Hypothalamus (tissue), 51 donors: ENCODE results near the gene MAP3K9.

Experiments
- DNase-seq, 51 donors: peaks; one replicate each; lab custom pipeline; 2025; lab: John Stamatoyannopoulos, UW

The MAP3K9 gene

GRCh38 chr14:70730393-70730792, 78.9 kb downstream of the MAP3K9 start:
- DNase-seq = no peak

GRCh38 chr14:70726651-70727375, 82.5 kb downstream of the MAP3K9 start:
- DNase-seq = no peak

GRCh38 chr14:70724944-70725343, 84.4 kb downstream of the MAP3K9 start:
- DNase-seq = no peak

GRCh38 chr14:70724110-70724509, 85.2 kb downstream of the MAP3K9 start:
- DNase-seq = no peak

- no peak for DNase-seq
Observed at GRCh38 chr14:70723276-70723675, 86.0 kb downstream of the MAP3K9 start.

GRCh38 chr14:70722418-70722817, 86.9 kb downstream of the MAP3K9 start:
- DNase-seq = no peak

DNA sequence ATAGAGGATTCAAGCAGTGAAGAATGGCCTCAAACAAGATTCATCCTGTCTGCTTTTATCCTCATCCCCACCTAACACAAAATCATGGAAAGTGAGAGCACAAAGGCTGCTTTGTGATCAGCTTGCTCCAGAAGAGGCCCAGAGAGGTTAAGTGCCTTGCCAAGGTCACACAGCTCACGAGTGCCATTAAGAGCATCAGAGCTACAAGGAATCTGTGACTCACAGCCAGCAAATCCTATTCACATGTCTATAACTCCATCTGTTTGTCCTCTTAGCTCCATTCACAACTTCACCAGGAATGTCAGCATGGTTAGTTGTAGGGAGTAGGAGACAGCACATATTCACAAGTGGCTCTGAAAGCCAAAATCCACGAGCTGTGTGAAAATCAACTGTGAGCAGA, 87.8 kb downstream of the MAP3K9 start:
- DNase-seq = no peak

DNA sequence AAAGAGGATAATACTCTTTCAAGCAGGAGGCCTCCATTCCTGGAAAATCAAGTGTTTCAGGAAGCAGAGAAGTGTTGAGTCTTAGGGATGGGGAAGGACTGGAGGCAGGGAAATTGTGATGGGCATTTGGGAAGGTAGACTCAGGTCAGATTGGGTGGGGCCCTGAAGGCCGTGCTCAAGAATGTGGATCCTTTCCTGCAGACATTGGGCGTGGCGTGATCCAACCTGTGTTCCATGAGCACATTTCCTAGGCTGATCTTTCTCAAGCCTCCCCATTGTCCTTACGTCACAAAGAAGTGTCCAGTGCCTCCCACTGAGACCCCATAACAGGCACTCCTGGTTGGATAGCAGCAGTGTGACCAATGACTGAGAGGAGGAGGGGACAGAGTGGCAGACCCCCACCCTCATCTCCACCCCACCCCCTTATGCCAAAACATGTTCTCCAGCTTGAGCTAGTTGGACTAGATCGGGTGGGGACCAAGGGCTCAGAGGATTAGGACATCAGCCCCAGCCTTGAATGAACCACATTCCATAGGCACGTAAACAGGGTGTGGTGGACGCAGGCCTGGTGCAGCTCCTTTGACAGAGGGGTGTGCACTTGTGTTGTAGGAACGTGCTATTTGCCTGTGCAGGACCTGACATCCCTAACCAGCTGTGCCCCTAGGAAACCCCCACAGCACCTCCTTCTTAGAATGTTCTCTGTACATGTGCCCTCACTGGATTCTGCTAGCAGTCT, 90.8 kb downstream of the MAP3K9 start:
- no peak for DNase-seq

DNA sequence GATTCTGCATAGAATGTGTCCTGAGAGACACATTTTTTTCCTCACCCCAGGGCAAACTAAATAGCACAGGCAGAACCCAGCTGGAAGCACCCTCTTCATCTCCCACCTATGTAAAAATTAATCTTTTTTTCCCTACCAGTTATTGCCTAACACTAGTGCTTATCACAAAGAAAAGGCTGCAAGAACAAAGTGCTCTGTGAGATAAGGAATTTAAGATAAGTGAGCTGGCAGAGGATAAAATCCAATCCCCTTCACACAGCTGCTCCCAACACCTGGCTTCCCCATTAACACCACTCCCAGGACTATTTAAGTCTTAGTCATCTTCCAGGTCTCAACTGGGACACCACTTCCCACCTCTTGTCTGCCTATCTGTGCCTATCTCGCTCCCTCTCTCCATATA, 92.4 kb downstream of the MAP3K9 start:
- no peak for DNase-seq

- no peak for DNase-seq
Observed at GRCh38 chr14:70716483-70716882, 92.8 kb downstream of the MAP3K9 start.

DNA sequence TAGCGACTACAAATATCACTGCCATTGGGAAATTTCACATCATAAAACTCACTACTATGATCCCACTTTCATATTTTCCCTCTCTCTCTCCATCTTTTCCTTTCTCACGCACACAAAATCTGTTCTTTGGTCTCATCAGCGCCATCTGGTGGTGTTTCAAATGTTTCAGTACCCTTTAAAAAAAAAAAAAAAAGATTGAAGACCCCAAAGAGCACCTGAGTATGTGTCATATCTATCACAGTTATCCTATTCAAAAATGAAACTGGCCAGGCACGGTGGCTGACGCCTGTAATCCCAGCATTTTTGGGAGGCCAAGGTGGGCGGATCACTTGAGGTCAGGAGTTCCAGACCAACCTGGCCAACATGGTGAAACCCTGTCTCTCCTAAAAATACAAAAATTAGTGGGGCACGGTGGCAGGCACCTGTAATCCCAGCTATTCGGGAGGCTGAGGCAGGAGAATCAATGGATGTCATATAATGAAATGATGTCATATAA, 95.2 kb downstream of the MAP3K9 start:
- DNase-seq = peak in 3 of 51 donors; percentile 1 to 10 (median 1)

DNA sequence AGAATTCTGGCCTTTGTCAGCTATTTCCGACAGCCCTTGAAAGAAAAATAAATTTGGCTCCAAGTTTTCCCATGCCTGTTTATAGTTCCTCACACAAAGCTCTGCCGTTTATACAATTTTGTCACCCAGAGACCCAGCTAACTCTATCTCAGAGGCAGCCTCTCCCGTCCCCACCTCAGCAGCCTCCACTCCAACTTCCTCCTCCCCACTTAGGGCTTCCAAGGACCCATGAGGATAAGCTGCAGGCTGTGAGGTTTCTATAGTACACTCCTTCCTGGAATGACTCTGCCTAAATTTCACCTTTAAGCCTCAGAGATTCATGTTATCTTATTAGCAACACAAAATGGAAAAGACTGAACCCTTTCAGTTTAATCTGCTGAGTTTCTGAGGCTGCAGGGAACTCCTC, 95.8 kb downstream of the MAP3K9 start:
- DNase-seq = no peak

- no peak for DNase-seq
Observed at GRCh38 chr14:70713096-70713495, 96.2 kb downstream of the MAP3K9 start.

- no peak for DNase-seq
Observed at GRCh38 chr14:70711451-70711850, 97.9 kb downstream of the MAP3K9 start.

DNA sequence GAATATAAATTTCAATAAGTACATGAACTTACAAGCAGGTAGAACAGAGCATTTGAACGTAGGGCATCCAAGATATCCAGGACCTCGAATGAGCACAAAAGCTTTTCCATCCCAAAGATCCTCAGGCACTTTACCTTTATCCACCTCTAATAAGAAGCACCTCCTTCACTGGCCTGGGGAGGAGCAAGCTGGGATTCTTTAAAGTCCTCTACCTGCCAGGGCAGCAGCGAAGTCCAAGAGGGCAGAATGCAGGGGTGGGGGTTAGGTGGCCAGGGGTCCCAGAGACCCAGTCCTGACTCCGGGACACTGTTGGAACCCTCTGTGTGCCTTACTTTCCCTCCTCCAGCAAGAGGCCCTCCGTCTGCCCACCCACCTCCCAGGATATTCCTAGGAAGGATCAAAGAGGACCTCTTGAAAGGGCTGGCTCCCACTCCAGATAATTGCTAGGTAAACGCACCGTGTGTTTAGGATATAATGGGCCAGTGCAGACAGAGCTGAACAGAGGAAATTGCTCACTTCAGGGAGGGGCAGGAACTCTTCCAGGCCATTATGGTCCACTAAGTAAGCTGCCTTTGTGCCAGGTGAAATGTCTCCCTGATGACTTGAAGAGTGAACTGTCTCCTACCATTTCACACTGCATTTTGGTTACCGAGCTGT, 99.5 kb downstream of the MAP3K9 start:
- no peak for DNase-seq

GRCh38 chr14:70708717-70709570, 100.4 kb downstream of the MAP3K9 start:
- no peak for DNase-seq

GRCh38 chr14:70707138-70708038, 101.9 kb downstream of the MAP3K9 start:
- DNase-seq = no peak

DNA sequence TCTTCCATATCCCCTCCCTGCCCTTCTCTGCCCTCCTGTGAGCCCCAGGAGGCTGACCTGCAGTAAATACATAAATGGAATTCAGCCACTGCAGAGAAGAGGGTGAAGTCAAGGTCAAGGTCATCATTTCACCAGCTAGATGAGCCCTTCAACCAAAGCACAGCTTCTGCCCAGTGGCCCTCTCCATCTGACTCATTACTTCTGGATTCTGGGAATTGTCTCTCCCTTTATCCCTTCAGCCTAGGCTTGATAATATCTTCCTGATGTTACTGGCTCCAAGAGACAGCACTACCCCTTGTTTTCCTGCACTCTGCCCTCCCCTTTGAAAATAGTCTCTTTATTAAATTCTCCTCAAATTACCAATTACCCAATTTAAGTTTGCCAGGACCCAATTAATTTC, 103.1 kb downstream of the MAP3K9 start:
- no peak for DNase-seq

GRCh38 chr14:70704960-70705359, 104.4 kb downstream of the MAP3K9 start:
- DNase-seq = no peak
